Effector memory CD4-positive, alpha-beta T cell (primary cell): ENCODE measurements around the gene ZNF330.
"Not testable (repeated sequence)": the region's sequence is repeated elsewhere in the genome, so short reads cannot be mapped to it uniquely, and the experiment has no call there.

Experiments
- DNase-seq, 3 donors: peaks; one replicate each; pipeline ENCODE4 v3.0.0-alpha.2; 2020
- H3K27ac ChIP-seq: 2 replicates; pipeline ENCODE4 v1.7.0; 2013; ENCODE audit warnings: mild to moderate bottlenecking, low read length, moderate library complexity; ENCODE audit not compliant: insufficient read depth, poor library complexity, severe bottlenecking
- H3K27me3 ChIP-seq: replicated peaks from 2 replicates; pipeline ENCODE4 v1.7.0; 2013; ENCODE audit warnings: mild to moderate bottlenecking, low read length; ENCODE audit not compliant: insufficient read depth, control insufficient read depth, poor library complexity, severe bottlenecking
- H3K36me3 ChIP-seq: 2 replicates; pipeline ENCODE4 v1.7.0; 2013; ENCODE audit warnings: mild to moderate bottlenecking, low read length, moderate library complexity; ENCODE audit not compliant: control insufficient read depth, insufficient read depth
- H3K4me1 ChIP-seq: 2 replicates; pipeline ENCODE4 v1.7.0; 2013; ENCODE audit warnings: low read length, mild to moderate bottlenecking; ENCODE audit not compliant: control insufficient read depth, insufficient read depth, poor library complexity, severe bottlenecking
- H3K4me3 ChIP-seq: 2 replicates; pipeline ENCODE4 v1.7.0; 2013; ENCODE audit warnings: low read length, low read depth, mild to moderate bottlenecking; ENCODE audit not compliant: insufficient read depth, poor library complexity, severe bottlenecking
- H3K9me3 ChIP-seq: 2 replicates; pipeline ENCODE4 v1.7.0; 2013; ENCODE audit warnings: mild to moderate bottlenecking, low read length, moderate library complexity; ENCODE audit not compliant: control insufficient read depth
- total RNA-seq, 3 donors: gene quantifications; one replicate each; lab custom pipeline; 2026; lab: John Stamatoyannopoulos, UW

Gene ZNF330
- 20.9 to 35.1 (median 28.3) reads per million in 3 donors for total RNA-seq

DNA sequence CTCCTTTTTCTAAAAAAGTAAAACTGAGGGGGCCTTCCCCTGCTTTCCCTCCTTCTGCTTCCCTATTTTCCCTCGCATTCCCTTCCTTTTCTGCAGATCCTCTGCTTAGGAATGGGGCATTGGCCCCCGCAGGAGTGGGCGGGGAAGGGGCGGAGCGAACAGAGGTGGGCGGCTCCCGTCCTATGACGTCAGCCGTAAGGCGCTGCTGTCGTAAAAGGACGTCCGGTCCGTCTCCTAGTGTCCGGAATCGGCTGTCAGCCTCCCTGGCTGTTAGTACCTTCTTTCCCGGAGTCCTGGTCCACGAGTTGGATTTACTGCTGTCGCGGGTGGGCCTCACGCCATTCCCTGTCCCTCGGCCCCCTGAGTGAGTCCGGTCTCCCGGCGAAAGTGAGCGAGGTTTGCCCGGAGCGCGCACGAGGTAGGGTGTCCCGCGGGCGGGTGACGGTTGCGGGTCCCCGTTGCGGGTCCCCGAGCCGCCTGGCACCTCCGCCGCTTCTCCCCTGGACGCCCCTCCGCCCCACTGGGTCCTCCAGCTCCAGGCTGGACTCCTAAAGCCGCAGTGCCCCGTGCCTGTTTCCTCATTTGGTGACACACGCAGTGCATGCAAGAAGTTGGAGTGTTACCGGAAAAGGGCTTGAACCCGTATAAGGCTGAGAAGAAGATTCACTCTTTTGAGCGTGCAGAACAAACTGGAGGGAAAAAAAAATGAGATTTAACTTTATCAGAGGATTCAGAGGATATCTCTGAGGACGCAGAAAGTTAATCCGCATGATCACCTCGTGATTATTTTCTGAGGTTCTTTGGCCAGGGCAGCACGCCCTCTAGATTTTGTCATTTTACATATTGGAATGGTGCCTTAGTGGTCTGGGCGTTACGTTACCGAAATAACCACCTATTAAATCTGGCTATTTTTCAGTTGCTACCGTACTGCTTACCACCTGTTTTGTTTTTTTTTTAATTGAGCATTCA is at the start of gene ZNF330:
ZNF330 (plus strand) TSS at position 205 of the 969 bp plus-strand sequence. CDS start 1,477 bp downstream, outside the sequence.
- peak within 1 kb of the TSS; percentile 99 for H3K4me3 ChIP-seq
- no peaks in the 10 kb centered on the region for H3K27me3 ChIP-seq
- peaks cover 10% of the 10 kb centered on the region for H3K36me3 ChIP-seq
- peaks cover 6% of the 10 kb centered on the region for H3K4me1 ChIP-seq
- H3K9me3 ChIP-seq = no peaks in the 10 kb centered on the region
- H3K27ac ChIP-seq = peak within 1 kb of the TSS; percentile 84
- peak; percentile 74 to 78 (median 76) for DNase-seq

DNA sequence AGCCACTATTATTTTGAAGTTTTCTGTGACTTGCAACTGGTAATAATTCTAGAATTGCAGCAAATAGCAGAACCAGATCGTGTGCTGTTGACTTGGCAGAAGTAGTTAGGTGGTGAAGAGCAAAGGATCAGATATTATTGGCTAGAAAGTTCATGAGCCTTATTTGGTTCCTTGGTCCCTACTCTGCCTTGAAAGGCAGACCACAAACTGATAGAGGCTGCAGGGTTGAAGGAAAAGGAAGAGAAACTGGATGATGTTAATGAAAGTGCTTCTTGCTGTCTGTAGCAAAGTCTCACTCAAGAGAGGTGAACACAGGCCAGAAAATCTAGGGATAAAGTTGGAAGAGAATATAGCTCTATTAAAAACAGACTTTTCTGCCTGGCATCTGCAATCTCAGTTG is 46.2 kb upstream of the ZNF330 start:
- H3K27me3 ChIP-seq = no peaks in the 10 kb centered on the region
- H3K4me3 ChIP-seq = no peak overlapping the region
- DNase-seq = no peak
- no peaks in the 10 kb centered on the region for H3K9me3 ChIP-seq
- no peaks in the 10 kb centered on the region for H3K4me1 ChIP-seq
- no peaks in the 10 kb centered on the region for H3K36me3 ChIP-seq
- H3K27ac ChIP-seq = no peak overlapping the region

DNA sequence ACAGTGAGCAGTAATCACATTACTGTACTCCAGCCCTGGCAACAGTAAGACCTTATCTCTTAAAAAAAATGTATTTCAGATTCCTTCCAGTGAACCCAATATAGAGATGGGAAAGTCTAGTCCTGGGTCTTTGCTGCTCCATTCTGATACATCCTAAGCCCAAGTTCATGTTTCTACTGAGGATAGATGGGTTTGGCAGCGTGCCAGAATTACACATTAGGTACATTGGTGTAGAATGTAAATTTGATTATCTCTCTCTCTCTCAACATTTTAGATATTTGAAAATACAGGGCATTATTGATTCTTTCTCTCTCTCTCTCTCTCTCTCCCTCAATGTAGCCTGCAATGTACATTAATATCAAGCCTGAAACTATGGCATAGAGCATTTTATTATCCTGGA is 43.5 kb upstream of the ZNF330 start:
- no peaks in the 10 kb centered on the region for H3K27me3 ChIP-seq
- no peaks in the 10 kb centered on the region for H3K4me1 ChIP-seq
- H3K36me3 ChIP-seq = no peaks in the 10 kb centered on the region
- no peak overlapping the region for H3K27ac ChIP-seq
- H3K9me3 ChIP-seq = no peaks in the 10 kb centered on the region
- DNase-seq = no peak
- H3K4me3 ChIP-seq = no peak overlapping the region

DNA sequence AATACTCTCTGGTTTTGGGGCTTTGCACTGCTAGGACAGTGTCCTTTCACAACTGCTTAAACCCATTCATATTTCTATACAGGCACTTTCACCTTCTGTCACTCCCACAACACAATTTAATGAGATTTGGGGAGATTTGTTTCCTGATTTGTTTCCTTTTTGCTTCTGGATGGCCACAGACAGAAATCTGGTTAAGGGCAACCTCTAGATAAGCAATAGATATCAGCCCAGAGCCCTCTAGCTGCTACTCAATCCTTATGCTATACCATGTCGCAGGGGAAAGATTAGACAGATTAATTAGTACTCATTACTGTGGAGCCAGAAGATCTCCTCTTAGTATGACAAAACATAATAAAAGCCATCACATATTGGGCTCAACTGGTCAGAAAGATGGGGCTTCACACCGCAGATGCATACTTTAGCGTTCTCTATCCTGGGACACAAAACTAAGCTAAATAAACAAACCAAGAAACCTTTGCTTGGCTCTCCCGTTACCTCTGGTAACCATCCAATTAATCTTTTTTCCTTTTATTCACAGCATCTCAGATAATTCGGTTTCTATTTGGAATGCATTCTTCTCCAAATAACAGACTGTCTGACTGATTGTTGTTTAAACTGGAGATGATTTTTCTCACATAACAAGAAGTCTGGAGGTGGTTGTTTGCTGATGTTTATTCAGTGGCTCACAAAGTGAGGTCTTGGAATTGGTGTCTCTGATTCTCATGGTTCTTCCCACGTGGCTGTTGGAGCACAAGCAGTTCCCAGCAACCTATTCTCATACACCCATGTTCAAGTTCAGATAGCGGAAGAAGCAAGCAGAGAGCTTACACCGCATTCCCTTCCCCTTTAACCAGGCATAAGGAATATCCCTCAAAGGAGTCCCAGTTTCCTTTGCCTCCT is 41.0 kb upstream of the ZNF330 start:
- H3K9me3 ChIP-seq = no peaks in the 10 kb centered on the region
- no peaks in the 10 kb centered on the region for H3K4me1 ChIP-seq
- H3K4me3 ChIP-seq = no peak overlapping the region
- H3K36me3 ChIP-seq = no peaks in the 10 kb centered on the region
- no peaks in the 10 kb centered on the region for H3K27me3 ChIP-seq
- no peak for DNase-seq
- H3K27ac ChIP-seq = no peak overlapping the region

DNA sequence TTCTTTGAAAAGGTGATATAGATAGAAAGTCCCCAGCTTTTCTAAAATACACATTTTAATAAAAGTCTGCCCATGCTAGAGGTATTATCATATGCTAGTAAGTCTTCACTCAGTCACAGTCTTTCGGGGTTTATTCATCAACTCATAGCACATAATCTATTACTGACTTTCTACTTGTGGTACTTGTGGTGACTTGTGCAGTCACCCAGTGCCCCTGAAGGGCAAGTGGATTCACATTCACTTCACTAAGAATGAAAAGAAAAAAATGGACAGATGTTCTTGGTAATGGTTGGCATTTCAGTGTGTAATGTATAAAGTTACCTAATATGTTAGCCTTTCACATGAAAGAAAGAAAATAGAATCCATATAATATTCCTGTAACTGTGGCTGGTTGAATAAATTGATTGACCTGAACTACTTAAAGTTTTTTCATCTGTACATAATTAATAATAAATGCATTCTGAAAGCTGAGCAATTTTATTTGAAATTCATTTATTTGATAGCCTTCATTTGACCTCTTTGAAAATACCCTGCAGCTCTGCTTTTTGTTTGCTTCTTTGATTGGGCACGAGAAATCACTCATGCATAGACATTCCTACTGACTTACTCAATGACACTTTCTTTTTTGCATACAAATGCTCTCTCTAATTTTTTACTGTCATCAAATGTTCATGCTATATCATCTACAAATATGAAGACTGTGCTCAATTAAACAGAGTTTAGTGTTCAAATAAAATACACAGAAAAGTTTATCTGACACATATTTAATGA is 39.5 kb upstream of the ZNF330 start:
- H3K36me3 ChIP-seq = no peaks in the 10 kb centered on the region
- DNase-seq = no peak
- no peaks in the 10 kb centered on the region for H3K27me3 ChIP-seq
- no peak overlapping the region for H3K27ac ChIP-seq
- H3K9me3 ChIP-seq = no peaks in the 10 kb centered on the region
- H3K4me1 ChIP-seq = no peaks in the 10 kb centered on the region
- H3K4me3 ChIP-seq = no peak overlapping the region

DNA sequence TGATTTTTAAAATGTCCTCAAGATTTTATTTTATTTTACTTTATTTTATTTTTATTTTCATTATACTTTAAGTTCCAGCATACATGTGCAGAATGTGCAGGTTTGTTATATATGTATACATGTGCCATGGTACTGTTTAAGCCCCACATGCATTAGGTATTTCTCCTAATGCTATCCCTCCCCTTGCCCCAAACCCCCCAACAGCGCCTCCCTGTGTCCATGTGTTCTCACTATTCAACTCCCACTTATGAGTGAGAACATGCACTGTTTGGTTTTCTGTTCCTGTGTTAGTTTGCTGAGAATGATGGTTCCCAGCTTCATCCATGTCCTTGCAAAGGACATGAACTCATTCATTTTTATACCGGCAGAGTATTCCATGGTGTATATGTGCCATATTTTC is 37.2 kb upstream of the ZNF330 start:
- H3K4me1 ChIP-seq, DNase-seq, H3K36me3 ChIP-seq, H3K9me3 ChIP-seq, H3K27ac ChIP-seq, H3K4me3 ChIP-seq, H3K27me3 ChIP-seq: not testable (repeated sequence)

DNA sequence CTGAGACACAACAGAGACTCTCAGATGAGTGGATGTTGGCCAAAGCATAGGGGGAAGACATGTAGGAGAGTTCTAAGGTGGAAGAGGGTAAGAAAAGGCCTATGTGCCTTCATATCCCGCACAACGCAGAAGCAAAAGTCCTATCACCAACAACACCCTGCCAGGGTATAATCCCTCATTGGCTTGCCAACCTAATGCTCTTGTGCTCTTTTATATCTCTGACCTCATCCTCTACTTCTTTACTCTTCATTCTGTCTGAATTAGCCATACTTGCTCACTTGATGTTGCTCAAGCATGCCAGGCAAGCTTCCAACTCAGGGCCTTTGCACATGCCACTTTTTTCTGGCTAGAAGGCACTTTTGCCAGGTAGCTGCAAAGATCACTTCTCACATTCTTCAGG is 28.1 kb upstream of the ZNF330 start:
- no peaks in the 10 kb centered on the region for H3K9me3 ChIP-seq
- DNase-seq = no peak
- H3K27me3 ChIP-seq = no peaks in the 10 kb centered on the region
- H3K4me1 ChIP-seq = no peaks in the 10 kb centered on the region
- no peak overlapping the region for H3K27ac ChIP-seq
- H3K4me3 ChIP-seq = no peak overlapping the region
- H3K36me3 ChIP-seq = no peaks in the 10 kb centered on the region

DNA sequence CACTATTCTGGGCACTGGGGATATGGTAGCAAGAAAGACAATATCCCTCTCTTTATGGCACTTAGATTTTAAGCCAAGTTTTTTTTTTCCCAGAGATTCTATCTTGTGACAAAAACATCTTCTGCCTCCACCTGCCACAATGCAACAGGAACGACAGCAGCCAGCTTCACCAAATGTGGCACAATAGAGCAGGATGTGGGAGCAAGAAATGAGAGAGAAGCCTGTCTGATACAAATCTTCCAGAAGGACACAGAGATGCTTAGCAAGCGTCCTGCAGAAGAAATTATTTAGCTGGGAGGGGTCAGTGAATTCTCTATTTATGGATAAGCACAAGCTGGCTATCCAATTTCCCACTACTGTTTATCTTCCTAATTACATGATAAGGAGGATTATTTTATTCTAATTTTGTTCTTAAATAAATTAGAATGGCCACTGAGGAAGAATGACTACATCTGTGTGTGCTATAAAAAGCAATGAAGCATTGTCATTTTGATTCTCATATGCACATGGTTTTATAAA is 27.1 kb upstream of the ZNF330 start:
- Histone ChIP-seq H3K4me3 (no peak overlapping the region), H3K27ac (no peak overlapping the region), H3K9me3 (no peaks in the 10 kb centered on the region), H3K36me3 (no peaks in the 10 kb centered on the region), H3K27me3 (no peaks in the 10 kb centered on the region), H3K4me1 (no peaks in the 10 kb centered on the region)
- DNase-seq = no peak

DNA sequence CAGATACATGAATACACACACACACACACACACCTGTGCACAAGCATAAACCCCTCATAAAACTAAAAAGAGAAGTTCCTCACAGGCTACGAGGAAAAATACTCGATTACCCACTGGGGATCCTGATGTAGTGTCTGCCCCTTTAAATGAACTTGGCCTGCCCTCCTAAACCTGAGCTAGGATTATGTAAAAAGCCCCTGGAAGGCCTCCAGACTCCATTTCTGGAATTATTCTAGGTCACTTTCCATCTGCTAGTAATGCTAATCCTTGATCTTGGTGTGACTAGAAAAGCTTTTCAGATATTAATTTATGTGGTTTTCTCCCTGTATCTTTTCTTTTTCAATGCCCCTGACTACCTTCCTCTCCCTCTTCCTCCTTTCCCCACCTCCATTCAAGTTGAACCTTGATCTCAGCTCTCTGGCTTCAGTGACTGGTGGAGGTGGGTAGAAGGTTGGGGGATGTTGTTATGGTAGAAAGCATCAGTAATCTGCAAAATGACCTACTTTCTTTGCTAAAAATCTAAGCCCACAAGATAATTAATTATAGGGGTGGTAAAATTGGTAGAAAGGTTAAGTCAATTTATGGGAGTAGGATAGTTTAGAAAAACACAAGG is 25.5 kb upstream of the ZNF330 start:
- no peak overlapping the region for H3K4me3 ChIP-seq
- no peak for DNase-seq
- no peaks in the 10 kb centered on the region for H3K36me3 ChIP-seq
- no peak overlapping the region for H3K27ac ChIP-seq
- H3K27me3 ChIP-seq = no peaks in the 10 kb centered on the region
- H3K9me3 ChIP-seq = no peaks in the 10 kb centered on the region
- H3K4me1 ChIP-seq = no peaks in the 10 kb centered on the region
